ENCODE data around the gene SHQ1. TPM values are rescaled to one million over a fixed set of nuclear protein-coding genes. Genes with fewer than 3 reads are reported as not detected.

SHQ1 gene
- total RNA-seq, 2 donors from 2014 or later = 10.9 to 25.0 TPM

DNA sequence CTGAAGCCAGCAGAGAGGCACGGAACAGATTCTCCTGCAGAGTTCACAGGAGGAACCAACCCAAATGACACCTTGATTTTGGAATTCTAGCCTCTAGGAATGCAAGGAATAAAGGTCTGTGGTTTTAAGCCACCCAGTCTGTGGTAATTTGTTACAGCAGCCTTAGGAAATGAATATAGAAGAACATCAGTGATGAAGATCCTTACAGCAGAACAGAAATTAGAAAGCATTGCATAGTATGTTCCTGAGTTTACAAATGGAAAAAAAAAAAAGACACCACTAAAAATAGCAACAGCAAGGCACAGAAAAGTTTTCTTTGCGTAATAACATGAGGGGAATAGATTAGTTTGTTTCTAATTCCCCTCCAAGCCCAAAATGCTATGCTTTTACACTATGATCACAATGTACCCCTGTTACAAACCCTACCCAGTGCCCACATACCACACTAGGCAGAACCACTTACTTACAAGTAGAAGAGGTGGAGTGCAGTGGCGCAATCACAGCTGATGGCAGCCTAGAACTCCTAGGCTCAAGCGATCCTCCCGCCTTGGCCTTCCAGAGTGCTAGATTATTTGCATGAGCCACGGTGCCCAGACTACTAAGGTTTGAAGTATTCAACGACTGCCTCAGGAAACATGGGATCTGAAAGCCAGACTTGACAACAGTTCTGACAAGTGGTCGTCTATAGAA is 84.3 kb downstream of the SHQ1 start:
- Histone ChIP-seq H3K27ac (no peak overlapping the region), H3K4me1 (no peaks in the 10 kb centered on the region), H3K9ac (ENCODE audit: low read depth in 2 of 2, low read length in 2 of 2) (no peak overlapping the region), H3K4me3 (no peak overlapping the region), H3K27me3 (no peaks in the 10 kb centered on the region), H3K36me3 (no peaks in the 10 kb centered on the region), H3K9me3 (no peaks in the 10 kb centered on the region)
- intact Hi-C loops (cut with DNase I) = no loop called here
- no peak for DNase-seq
- TF ChIP-seq, protein P1, sequence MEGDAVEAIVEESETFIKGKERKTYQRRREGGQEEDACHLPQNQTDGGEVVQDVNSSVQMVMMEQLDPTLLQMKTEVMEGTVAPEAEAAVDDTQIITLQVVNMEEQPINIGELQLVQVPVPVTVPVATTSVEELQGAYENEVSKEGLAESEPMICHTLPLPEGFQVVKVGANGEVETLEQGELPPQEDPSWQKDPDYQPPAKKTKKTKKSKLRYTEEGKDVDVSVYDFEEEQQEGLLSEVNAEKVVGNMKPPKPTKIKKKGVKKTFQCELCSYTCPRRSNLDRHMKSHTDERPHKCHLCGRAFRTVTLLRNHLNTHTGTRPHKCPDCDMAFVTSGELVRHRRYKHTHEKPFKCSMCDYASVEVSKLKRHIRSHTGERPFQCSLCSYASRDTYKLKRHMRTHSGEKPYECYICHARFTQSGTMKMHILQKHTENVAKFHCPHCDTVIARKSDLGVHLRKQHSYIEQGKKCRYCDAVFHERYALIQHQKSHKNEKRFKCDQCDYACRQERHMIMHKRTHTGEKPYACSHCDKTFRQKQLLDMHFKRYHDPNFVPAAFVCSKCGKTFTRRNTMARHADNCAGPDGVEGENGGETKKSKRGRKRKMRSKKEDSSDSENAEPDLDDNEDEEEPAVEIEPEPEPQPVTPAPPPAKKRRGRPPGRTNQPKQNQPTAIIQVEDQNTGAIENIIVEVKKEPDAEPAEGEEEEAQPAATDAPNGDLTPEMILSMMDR (IDR thresholded peaks at IDR 0.05) = no peak

DNA sequence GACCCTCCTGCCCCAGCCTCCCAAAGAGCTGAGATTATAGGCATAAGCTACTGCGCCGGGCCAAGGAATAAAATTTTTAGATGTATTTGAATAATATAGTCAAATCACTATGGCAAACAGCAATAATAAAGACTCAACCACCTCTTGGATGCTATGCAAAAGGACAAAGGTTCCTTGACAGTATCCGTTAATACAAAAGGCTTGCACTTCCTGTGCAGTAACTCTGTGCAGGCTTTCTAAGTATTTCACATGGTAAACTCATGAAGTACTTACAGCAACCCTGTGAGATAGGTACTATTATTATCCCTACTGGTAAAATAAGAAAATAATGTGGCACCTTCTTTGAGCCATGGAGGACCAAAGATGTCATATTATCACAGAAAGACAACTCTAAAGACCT is 86.8 kb downstream of the SHQ1 start:
- no peaks in the 10 kb centered on the region for H3K27me3 ChIP-seq
- TF ChIP-seq, protein P1 (IDR thresholded peaks at IDR 0.05) = no peak

DNA sequence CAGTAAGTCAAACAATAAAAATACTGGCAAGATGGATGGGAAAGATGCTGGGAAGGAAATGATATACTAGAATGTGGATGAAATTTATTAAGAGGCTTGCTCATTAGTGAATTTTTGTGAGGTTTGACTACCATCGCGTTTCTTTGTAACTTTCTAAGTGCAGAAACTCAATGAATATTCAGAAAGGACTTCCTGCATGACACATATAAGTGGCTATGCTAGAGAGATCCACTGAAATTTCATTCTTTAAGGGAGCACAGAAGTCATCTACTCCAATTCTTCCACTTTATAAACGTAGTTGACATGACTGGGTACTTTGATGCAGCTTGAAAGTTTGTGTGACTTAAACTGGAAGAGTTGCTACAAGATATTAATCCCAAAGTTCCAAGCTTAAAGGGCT is 88.0 kb downstream of the SHQ1 start:
- TF ChIP-seq, protein P1 (IDR thresholded peaks at IDR 0.05) = no peak
- H3K27me3 ChIP-seq = no peaks in the 10 kb centered on the region
- H3K9me3 ChIP-seq = no peaks in the 10 kb centered on the region
- no peak overlapping the region for H3K9ac ChIP-seq (ENCODE audit: low read depth in 2 of 2, low read length in 2 of 2)
- H3K4me1 ChIP-seq = no peaks in the 10 kb centered on the region
- H3K36me3 ChIP-seq = no peaks in the 10 kb centered on the region
- DNase-seq = no peak
- H3K4me3 ChIP-seq = no peak overlapping the region
- no peak overlapping the region for H3K27ac ChIP-seq
- intact Hi-C loops (cut with DNase I) = no loop called here

More for the DNA sequence above, 86.8 kb downstream of the SHQ1 start:
- intact Hi-C loops (cut with DNase I) = no loop called here
- H3K9me3 ChIP-seq = no peaks in the 10 kb centered on the region
- H3K27ac ChIP-seq = no peak overlapping the region
- DNase-seq = no peak
- no peak overlapping the region for H3K9ac ChIP-seq (ENCODE audit: low read depth in 2 of 2, low read length in 2 of 2)
- H3K4me1 ChIP-seq = no peaks in the 10 kb centered on the region
- no peaks in the 10 kb centered on the region for H3K36me3 ChIP-seq
- no peak overlapping the region for H3K4me3 ChIP-seq

DNA sequence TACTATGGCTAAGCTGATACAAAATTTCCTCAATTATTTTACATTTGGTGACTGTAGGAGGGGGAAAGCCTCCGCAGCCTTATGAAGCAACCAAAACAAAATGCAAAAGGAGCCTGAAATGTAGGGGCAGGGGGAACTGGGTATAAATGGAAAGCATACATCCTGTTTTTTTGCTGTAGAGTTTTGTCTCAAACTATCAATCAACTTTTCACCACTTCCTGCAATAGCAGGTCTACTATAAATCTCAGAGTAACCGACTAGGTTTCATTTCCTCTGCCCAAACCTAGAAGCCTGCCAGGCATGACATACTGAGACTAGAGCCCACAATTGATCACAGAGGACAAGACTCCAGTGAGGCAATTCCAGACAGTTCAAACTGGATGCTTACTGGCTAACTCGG is 91.3 kb downstream of the SHQ1 start:
- TF ChIP-seq, protein P1 (IDR thresholded peaks at IDR 0.05) = no peak
- H3K9ac ChIP-seq (ENCODE audit: low read depth in 2 of 2, low read length in 2 of 2) = no peak overlapping the region
- intact Hi-C loops (cut with DNase I) = no loop called here
- H3K4me1 ChIP-seq = no peaks in the 10 kb centered on the region
- no peaks in the 10 kb centered on the region for H3K36me3 ChIP-seq
- no peak for DNase-seq
- no peak overlapping the region for H3K27ac ChIP-seq
- H3K27me3 ChIP-seq = no peaks in the 10 kb centered on the region
- no peak overlapping the region for H3K4me3 ChIP-seq
- H3K9me3 ChIP-seq = no peaks in the 10 kb centered on the region

DNA sequence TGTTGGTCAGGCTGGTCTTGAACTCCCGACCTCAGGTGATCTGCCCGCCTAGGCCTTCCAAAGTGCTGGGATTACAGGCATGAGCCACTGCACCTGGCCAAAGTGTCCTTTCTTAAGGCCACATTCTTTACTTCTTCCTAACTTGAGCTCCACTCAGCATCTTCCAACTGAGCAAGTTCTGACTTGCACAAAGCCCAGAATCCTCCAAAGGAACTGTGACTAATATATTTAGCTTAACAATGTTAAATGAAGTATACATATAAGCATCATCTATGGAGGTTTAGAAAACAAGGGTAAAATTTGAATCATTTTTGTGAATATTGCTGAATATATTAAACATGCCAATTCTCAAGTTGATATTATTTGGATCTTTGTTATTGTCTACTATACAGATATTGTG is 93.7 kb downstream of the SHQ1 start:
- Histone ChIP-seq H3K4me1 (no peaks in the 10 kb centered on the region), H3K27me3 (no peaks in the 10 kb centered on the region), H3K4me3 (no peak overlapping the region), H3K27ac (no peak overlapping the region), H3K36me3 (no peaks in the 10 kb centered on the region), H3K9me3 (no peaks in the 10 kb centered on the region), H3K9ac (ENCODE audit: low read depth in 2 of 2, low read length in 2 of 2) (no peak overlapping the region)
- TF ChIP-seq, protein P1 (IDR thresholded peaks at IDR 0.05) = no peak
- intact Hi-C loops (cut with DNase I) = no loop called here
- no peak for DNase-seq

All from colonic mucosa (tissue), 4 donors.